OCI-LY7 (cell line): ENCODE measurements around the gene KLC1. TPM values are rescaled to one million over a fixed set of nuclear protein-coding genes. Genes with fewer than 3 reads are reported as not detected.

Source experiments
- BruUV-seq: library from RNA; stranded (reverse); fragments of 400-500 nt; replicated peaks from 2 replicates; lab custom pipeline; 2021; lab: Mats Ljungman, UMichigan
- CTCF ChIA-PET: fragments of 300-600 bp; sonication (Branson Sonifier 250); formaldehyde crosslinking; loops from one replicate; lab custom pipeline; 2022; ENCODE audit warnings: antibody characterized with exemption; ENCODE audit not compliant: unreplicated experiment; lab: Charles Lee
- POLR2A ChIA-PET: fragments of 300-600 bp; sonication (Branson Sonifier 250); formaldehyde crosslinking; loops from one replicate; lab custom pipeline; 2022; ENCODE audit warnings: antibody characterized with exemption; lab: Charles Lee
- DNase-seq: peaks from one replicate; pipeline ENCODE4 v3.0.0-alpha.2; 2015; ENCODE audit warnings: low spot score
- H2AFZ ChIP-seq: fragments of 200-600 bp; sonication (generic), shearing (Covaris generic); 2 replicates; pipeline ENCODE4 v1.6.1; 2014; ENCODE audit warnings: mild to moderate bottlenecking, antibody characterized with exemption, low read length, moderate library complexity
- H3K27ac ChIP-seq: fragments of 200-600 bp; sonication (generic); 2 replicates; pipeline ENCODE4 v1.5.1; 2014; ENCODE audit warnings: mixed run types, low read depth, mild to moderate bottlenecking, moderate library complexity, low read length, inconsistent platforms; ENCODE audit not compliant: poor library complexity, severe bottlenecking
- H3K36me3 ChIP-seq: fragments of 200-600 bp; sonication (generic); 2 replicates; pipeline ENCODE4 v1.6.1; 2014; ENCODE audit warnings: mild to moderate bottlenecking, antibody characterized with exemption, low read length, moderate library complexity, mixed read lengths; ENCODE audit not compliant: insufficient read depth
- H3K4me1 ChIP-seq: fragments of 200-600 bp; sonication (generic); 2 replicates; pipeline ENCODE4 v1.5.1; 2014; ENCODE audit warnings: mild to moderate bottlenecking, low read length; ENCODE audit not compliant: insufficient read depth, poor library complexity, severe bottlenecking
- H3K4me2 ChIP-seq: fragments of 200-600 bp; sonication (generic); 2 replicates; pipeline ENCODE4 v1.6.1; 2014; ENCODE audit warnings: mild to moderate bottlenecking, low read length
- H3K4me3 ChIP-seq: fragments of 200-600 bp; sonication (generic); 2 replicates; pipeline ENCODE4 v1.5.1; 2014; ENCODE audit warnings: mild to moderate bottlenecking, low read depth, low read length; ENCODE audit not compliant: poor library complexity, severe bottlenecking
- H3K79me2 ChIP-seq: fragments of 200-600 bp; sonication (generic); 2 replicates; pipeline ENCODE4 v1.6.1; 2016; ENCODE audit warnings: low read depth, mild to moderate bottlenecking, low read length, moderate library complexity, mixed read lengths; ENCODE audit not compliant: insufficient read depth
- H3K9me2 ChIP-seq: fragments of 200-600 bp; sonication (generic); 2 replicates; pipeline ENCODE4 v1.6.1; 2016; ENCODE audit warnings: mild to moderate bottlenecking, low read length, mixed read lengths; ENCODE audit not compliant: insufficient read depth
- H3K9me3 ChIP-seq: fragments of 200-600 bp; sonication (generic); 2 replicates; pipeline ENCODE4 v1.6.1; 2014; ENCODE audit warnings: mild to moderate bottlenecking, mixed run types, low read length, mixed read lengths
- H4K20me1 ChIP-seq: fragments of 200-600 bp; sonication (generic); 2 replicates; pipeline ENCODE4 v1.6.1; 2014; ENCODE audit warnings: mild to moderate bottlenecking, antibody characterized with exemption, low read length, moderate library complexity, mixed read lengths; ENCODE audit not compliant: insufficient read depth
- CTCF ChIP-seq: fragments of 200-600 bp; sonication (generic); conservative IDR thresholded peaks from 2 replicates; pipeline ENCODE4 v1.5.1; 2014; ENCODE audit warnings: mild to moderate bottlenecking, antibody characterized with exemption, low read length, moderate library complexity, mixed read lengths
- EZH2phosphoT487 ChIP-seq: fragments of 200-600 bp; sonication (generic); IDR thresholded peaks from 2 replicates; pipeline ENCODE4 v1.6.1; 2018; ENCODE audit warnings: low read depth, borderline replicate concordance, mild to moderate bottlenecking, mixed run types, antibody characterized with exemption, low read length, moderate library complexity, mixed read lengths
- intact Hi-C: fragments of 100-400 bp; cut with micrococcal nuclease; formaldehyde crosslinking; loops from one replicate; pipeline ENCODE4 v1.10.0; 2022; ENCODE audit not compliant: unreplicated experiment
- total RNA-seq, 2 experiments: library from RNA; depleted of rRNA in 1 of 2; stranded (reverse); fragments of >200 nt in 1 of 2; shearing (Covaris generic) in 1 of 2; gene quantifications; 2 replicates each; pipeline ENCODE4 v1.2.3, GENCODE V29; 2014 to 2022

KLC1 gene
- total RNA-seq, 2 experiments from 2014 or later = 147 to 157 TPM

GRCh38 chr14:103581954-103582703, 46.9 kb upstream of the KLC1 start:
- no peak overlapping the region for H3K4me2 ChIP-seq
- H3K79me2 ChIP-seq = no peaks in the 10 kb centered on the region
- no peaks in the 10 kb centered on the region for H3K4me1 ChIP-seq
- ChIA-PET CTCF (no interaction called here), POLR2A (no interaction called here)
- TF ChIP-seq EZH2phosphoT487 (no peak), CTCF (no peak)
- H3K9me3 ChIP-seq = no peaks in the 10 kb centered on the region
- no TSS peak for BruUV-seq
- H3K27ac ChIP-seq = no peak overlapping the region
- peaks cover 9% of the 10 kb centered on the region; the same call in 1 of the 2 replicates for H3K36me3 ChIP-seq
- no peak overlapping the region for H2AFZ ChIP-seq
- no peak for DNase-seq
- H4K20me1 ChIP-seq = no peaks in the 10 kb centered on the region
- intact Hi-C loops = no loop called here
- no peaks in the 10 kb centered on the region for H3K9me2 ChIP-seq
- H3K4me3 ChIP-seq = no peak overlapping the region

- Histone ChIP-seq H3K27ac (no peak overlapping the region), H2AFZ (no peak overlapping the region), H4K20me1 (no peaks in the 10 kb centered on the region), H3K4me3 (no peak overlapping the region), H3K79me2 (no peaks in the 10 kb centered on the region), H3K36me3 (peaks cover 10% of the 10 kb centered on the region), H3K9me3 (no peaks in the 10 kb centered on the region), H3K4me1 (no peaks in the 10 kb centered on the region), H3K9me2 (no peaks in the 10 kb centered on the region), H3K4me2 (no peak overlapping the region)
- intact Hi-C loops = no loop called here
- ChIA-PET POLR2A (no interaction called here), CTCF (no interaction called here)
- TF ChIP-seq EZH2phosphoT487 (no peak), CTCF (no peak)
- no peak for DNase-seq
- no TSS peak for BruUV-seq
Observed at GRCh38 chr14:103584326-103584915, 44.6 kb upstream of the KLC1 start.

GRCh38 chr14:103593577-103593976, 35.4 kb upstream of the KLC1 start:
- Histone ChIP-seq H4K20me1 (no peaks in the 10 kb centered on the region), H3K27ac (peak overlapping the region; percentile 73), H3K4me1 (peaks cover 40% of the 10 kb centered on the region), H3K9me3 (no peaks in the 10 kb centered on the region), H3K9me2 (no peaks in the 10 kb centered on the region), H3K36me3 (peaks cover 17% of the 10 kb centered on the region), H3K4me3 (peak overlapping the region; percentile 14), H3K4me2 (peak overlapping the region; percentile 58), H2AFZ (peak overlapping the region; percentile 0; the same call in 1 of the 2 replicates), H3K79me2 (no peaks in the 10 kb centered on the region)
- TF ChIP-seq EZH2phosphoT487 (no peak), CTCF (no peak)
- intact Hi-C loops = no loop called here
- DNase-seq = peak; percentile 73
- POLR2A ChIA-PET = interaction anchor here (0.7 kb wide), 2 partner anchors 29 to 63 kb away, joined by 3 to 4 read pairs; no protein-coding TSS in a partner anchor
- no TSS peak for BruUV-seq
- CTCF ChIA-PET = no interaction called here
